WTC11 (cell line): ENCODE results near the gene NSMF.

ENCODE experiments used
- FOXP1 ChIP-seq: sonication (generic); formaldehyde crosslinking; IDR thresholded peaks from 2 replicates; pipeline ENCODE4 v1.8.0; 2022; ENCODE audit warnings: missing genetic modification reagents, mild to moderate bottlenecking, moderate library complexity, borderline replicate concordance
- JUN ChIP-seq: sonication (generic); formaldehyde crosslinking; IDR thresholded peaks from 2 replicates; pipeline ENCODE4 v1.8.0; 2023; ENCODE audit warnings: mild to moderate bottlenecking, missing genetic modification reagents
- PRRX2 ChIP-seq: fragments of 250-450 bp; sonication (Bioruptor Pico); IDR thresholded peaks from 2 replicates; pipeline ENCODE4 v1.8.0; 2021; ENCODE audit warnings: mild to moderate bottlenecking
- TEAD4 ChIP-seq: sonication (generic); formaldehyde crosslinking; IDR thresholded peaks from 2 replicates; pipeline ENCODE4 v1.8.0; 2022; ENCODE audit warnings: mild to moderate bottlenecking, missing genetic modification reagents
- TP53 ChIP-seq: sonication (generic); formaldehyde crosslinking; IDR thresholded peaks from 2 replicates; pipeline ENCODE4 v1.8.1; 2023; ENCODE audit warnings: mild to moderate bottlenecking, missing genetic modification reagents
- TF ChIP-seq, protein P1 (sequence below): fragments of 200-600 bp; IDR thresholded peaks from 2 replicates; pipeline ENCODE4 v1.8.0; 2022; ENCODE audit warnings: antibody characterized with exemption
- TF ChIP-seq, protein P2 (sequence below): sonication (generic); formaldehyde crosslinking; IDR thresholded peaks from 2 replicates; pipeline ENCODE4 v1.8.0; 2023; ENCODE audit warnings: missing genetic modification reagents, mild to moderate bottlenecking, borderline replicate concordance

DNA sequence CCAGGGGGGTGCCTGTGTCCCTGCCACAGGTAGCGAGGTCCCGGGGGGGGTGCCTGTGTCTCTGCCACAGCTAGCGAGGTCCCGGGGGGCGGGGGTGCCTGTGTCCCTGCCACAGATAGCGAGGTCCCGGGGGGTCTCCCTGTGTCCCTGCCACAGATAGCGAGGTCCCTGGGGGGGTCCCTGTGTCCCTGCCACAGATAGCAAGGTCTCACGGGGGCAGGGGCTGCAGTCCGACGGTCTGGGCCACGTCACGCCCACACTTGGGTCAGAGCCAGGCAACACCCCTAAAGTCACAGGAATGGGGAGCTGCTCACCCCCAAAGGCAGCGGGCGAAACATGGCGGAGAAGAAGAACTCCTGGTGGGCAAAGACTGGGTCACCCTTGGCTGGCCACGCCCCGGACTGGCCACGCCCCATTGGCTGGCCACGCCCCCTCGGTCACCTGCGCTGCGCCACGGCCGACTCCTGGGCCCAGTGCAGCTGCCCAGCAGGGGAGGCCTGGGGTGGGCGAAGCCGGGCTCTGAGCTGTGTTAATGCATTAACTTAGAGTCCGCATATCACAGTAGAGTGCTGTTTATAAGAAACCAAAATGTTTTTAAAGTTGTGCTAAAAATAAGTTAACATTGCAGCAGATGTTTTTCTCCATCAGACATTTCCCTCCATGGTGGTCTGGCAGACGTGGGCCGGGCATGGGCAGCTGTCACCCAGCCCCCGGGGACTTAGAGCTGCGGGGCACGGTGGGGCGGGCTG lies 29.0 kb downstream of the NSMF start:
- TF ChIP-seq, protein P1, sequence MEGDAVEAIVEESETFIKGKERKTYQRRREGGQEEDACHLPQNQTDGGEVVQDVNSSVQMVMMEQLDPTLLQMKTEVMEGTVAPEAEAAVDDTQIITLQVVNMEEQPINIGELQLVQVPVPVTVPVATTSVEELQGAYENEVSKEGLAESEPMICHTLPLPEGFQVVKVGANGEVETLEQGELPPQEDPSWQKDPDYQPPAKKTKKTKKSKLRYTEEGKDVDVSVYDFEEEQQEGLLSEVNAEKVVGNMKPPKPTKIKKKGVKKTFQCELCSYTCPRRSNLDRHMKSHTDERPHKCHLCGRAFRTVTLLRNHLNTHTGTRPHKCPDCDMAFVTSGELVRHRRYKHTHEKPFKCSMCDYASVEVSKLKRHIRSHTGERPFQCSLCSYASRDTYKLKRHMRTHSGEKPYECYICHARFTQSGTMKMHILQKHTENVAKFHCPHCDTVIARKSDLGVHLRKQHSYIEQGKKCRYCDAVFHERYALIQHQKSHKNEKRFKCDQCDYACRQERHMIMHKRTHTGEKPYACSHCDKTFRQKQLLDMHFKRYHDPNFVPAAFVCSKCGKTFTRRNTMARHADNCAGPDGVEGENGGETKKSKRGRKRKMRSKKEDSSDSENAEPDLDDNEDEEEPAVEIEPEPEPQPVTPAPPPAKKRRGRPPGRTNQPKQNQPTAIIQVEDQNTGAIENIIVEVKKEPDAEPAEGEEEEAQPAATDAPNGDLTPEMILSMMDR = no peak
- TF ChIP-seq JUN = no peak
- TF ChIP-seq PRRX2 (CRISPR knock-in tag) = no peak
- TF ChIP-seq TP53 (CRISPR knock-in tag) = no peak
- TF ChIP-seq FOXP1 (CRISPR knock-in tag) = no peak
- TF ChIP-seq, protein P2, sequence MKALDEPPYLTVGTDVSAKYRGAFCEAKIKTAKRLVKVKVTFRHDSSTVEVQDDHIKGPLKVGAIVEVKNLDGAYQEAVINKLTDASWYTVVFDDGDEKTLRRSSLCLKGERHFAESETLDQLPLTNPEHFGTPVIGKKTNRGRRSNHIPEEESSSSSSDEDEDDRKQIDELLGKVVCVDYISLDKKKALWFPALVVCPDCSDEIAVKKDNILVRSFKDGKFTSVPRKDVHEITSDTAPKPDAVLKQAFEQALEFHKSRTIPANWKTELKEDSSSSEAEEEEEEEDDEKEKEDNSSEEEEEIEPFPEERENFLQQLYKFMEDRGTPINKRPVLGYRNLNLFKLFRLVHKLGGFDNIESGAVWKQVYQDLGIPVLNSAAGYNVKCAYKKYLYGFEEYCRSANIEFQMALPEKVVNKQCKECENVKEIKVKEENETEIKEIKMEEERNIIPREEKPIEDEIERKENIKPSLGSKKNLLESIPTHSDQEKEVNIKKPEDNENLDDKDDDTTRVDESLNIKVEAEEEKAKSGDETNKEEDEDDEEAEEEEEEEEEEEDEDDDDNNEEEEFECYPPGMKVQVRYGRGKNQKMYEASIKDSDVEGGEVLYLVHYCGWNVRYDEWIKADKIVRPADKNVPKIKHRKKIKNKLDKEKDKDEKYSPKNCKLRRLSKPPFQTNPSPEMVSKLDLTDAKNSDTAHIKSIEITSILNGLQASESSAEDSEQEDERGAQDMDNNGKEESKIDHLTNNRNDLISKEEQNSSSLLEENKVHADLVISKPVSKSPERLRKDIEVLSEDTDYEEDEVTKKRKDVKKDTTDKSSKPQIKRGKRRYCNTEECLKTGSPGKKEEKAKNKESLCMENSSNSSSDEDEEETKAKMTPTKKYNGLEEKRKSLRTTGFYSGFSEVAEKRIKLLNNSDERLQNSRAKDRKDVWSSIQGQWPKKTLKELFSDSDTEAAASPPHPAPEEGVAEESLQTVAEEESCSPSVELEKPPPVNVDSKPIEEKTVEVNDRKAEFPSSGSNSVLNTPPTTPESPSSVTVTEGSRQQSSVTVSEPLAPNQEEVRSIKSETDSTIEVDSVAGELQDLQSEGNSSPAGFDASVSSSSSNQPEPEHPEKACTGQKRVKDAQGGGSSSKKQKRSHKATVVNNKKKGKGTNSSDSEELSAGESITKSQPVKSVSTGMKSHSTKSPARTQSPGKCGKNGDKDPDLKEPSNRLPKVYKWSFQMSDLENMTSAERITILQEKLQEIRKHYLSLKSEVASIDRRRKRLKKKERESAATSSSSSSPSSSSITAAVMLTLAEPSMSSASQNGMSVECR (CRISPR knock-in tag) = no peak
- no peak for TF ChIP-seq TEAD4 (CRISPR knock-in tag)
